Spleen (tissue), 11 donors: Measurements from ENCODE around the gene SLC7A5. TPM values are rescaled to one million over a fixed set of nuclear protein-coding genes. Genes with fewer than 3 reads are reported as not detected.

Experiments
- DNase-seq: peaks from one replicate; pipeline ENCODE4 v3.0.0-alpha.2; 2020
- H3K27ac ChIP-seq, 8 donors: fragments of 200-600 bp; sonication (generic) in 7 of 8; 1 replicate in 4 of 8; 2 replicates in 4 of 8; pipeline versions ENCODE4 v1.5.0 to v1.8.0; 2016 to 2021; ENCODE audit warnings: inconsistent platforms in 4 of 8, mild to moderate bottlenecking in 4 of 8, moderate library complexity in 1 of 8
- H3K27me3 ChIP-seq, 7 donors: fragments of 200-600 bp; sonication (generic) in 6 of 7; replicated peaks in 1 of 7; 1 replicate in 4 of 7; 2 replicates in 3 of 7; pipeline versions ENCODE4 v1.5.0 to v1.8.0; 2016 to 2021; ENCODE audit warnings: inconsistent platforms in 3 of 7, mild to moderate bottlenecking in 1 of 7
- H3K36me3 ChIP-seq, 6 donors: fragments of 200-600 bp; sonication (generic) in 5 of 6; 1 replicate in 4 of 6; 2 replicates in 2 of 6; pipeline versions ENCODE4 v1.5.0 to v1.8.0; 2016 to 2021; ENCODE audit warnings: inconsistent platforms in 2 of 6
- H3K4me1 ChIP-seq, 6 donors: fragments of 200-600 bp; sonication (generic) in 5 of 6; 1 replicate in 3 of 6; 2 replicates in 3 of 6; pipeline versions ENCODE4 v1.5.0 to v1.8.0; 2016 to 2021; ENCODE audit warnings: inconsistent platforms in 3 of 6
- H3K4me3 ChIP-seq, 8 donors: fragments of 200-600 bp; sonication (generic) in 7 of 8; 1 replicate in 4 of 8; 2 replicates in 4 of 8; pipeline versions ENCODE4 v1.5.0 to v1.8.0; 2016 to 2021; ENCODE audit warnings: inconsistent platforms in 4 of 8, mild to moderate bottlenecking in 4 of 8, moderate library complexity in 2 of 8
- H3K9me3 ChIP-seq, 8 donors: fragments of 200-600 bp; sonication (generic) in 7 of 8; 1 replicate in 4 of 8; 2 replicates in 4 of 8; pipeline versions ENCODE4 v1.5.0 to v1.8.0; 2016 to 2021; ENCODE audit warnings: inconsistent platforms in 4 of 8
- CTCF ChIP-seq, 11 experiments: fragments of 200-600 bp in 7 of 11; fragments of 450-650 bp in 4 of 11; sonication (generic) in 4 of 11; IDR thresholded peaks in 8 of 11; conservative IDR thresholded peaks in 3 of 11; 1 replicate in 7 of 11; 2 replicates in 4 of 11; pipeline versions ENCODE4 v1.4.0 to v1.8.0; 2016 to 2021; ENCODE audit warnings: antibody characterized with exemption in 11 of 11, inconsistent platforms in 4 of 11, mild to moderate bottlenecking in 1 of 11
- POLR2A ChIP-seq, 3 donors: fragments of 450-650 bp; IDR thresholded peaks; one replicate each; pipeline ENCODE4 v1.5.1; 2017; ENCODE audit warnings: antibody characterized with exemption in 3 of 3, mild to moderate bottlenecking in 1 of 3
- POLR2AphosphoS5 ChIP-seq, 3 donors: sonication (generic); formaldehyde crosslinking; IDR thresholded peaks; one replicate each; pipeline ENCODE4 v1.5.1; 2017; ENCODE audit warnings: antibody characterized with exemption in 3 of 3
- WGBS, 5 donors: extraction: QIAGEN DNeasy Blood & Tissue Kit in 3 of 5; methylation state at CpG; one replicate each; pipeline versions ENCODE4 v1.1.5 to v1.1.7; 2013 to 2018; 5-methylcytosine and 5-hydroxymethylcytosine counted together
- intact Hi-C: fragments of 100-400 bp; cut with DNase I; formaldehyde crosslinking; loops from one replicate; pipeline ENCODE4 v1.15.0; 2023; ENCODE audit warnings: low total_unique reads
- polyA plus RNA-seq, 3 donors: library from polyadenylated mRNA; stranded (reverse); fragments of 200-250 nt; gene quantifications; one replicate each; pipeline ENCODE4 v1.2.1, GENCODE V29; 2013
- total RNA-seq, 7 donors: library from RNA; depleted of rRNA in 3 of 7; stranded (reverse); fragments of >200 nt in 3 of 7; fragmentation: NEBNext Ultra II Directional in 4 of 7; extraction: Animal tissue kit (Norgen Biotek cat#: 25700) in 4 of 7; gene quantifications; one replicate each; pipeline versions ENCODE4 v1.1.0 to v1.2.1, GENCODE V29; 2016 to 2021
- donor health status: healthy with polysubstance abuse.
- donor health status: DM: no; HTN: no; CAD: no; lungs with moderate emphysema.
- donor health status: DM: no; HTN: no; CAD: no.
- donor health status: Bipolar disorder and iron deficiency.
- donor health status: healthy.
- donor health status: DM: no; HTN: no; CAD: no.
- donor health status: DM: yes; HTN: yes; CAD: no.

The SLC7A5 gene
- total and polyA plus RNA-seq, 10 donors, result 2.5 to 30.6 (median 17.0) TPM

GRCh38 chr16:87809150-87809902 is 60.0 kb downstream of the SLC7A5 start:
- TF ChIP-seq CTCF (IDR thresholded peaks at IDR 0.05 in 8 of 11, conservative IDR thresholded peaks at IDR 0.05 in 3 of 11) (no peak), POLR2AphosphoS5 (IDR thresholded peaks at IDR 0.05) (no peak), POLR2A (IDR thresholded peaks at IDR 0.05) (no peak)
- intact Hi-C loops, result no loop called here
- no peak for DNase-seq
- H3K9me3 ChIP-seq, result no peaks in the 10 kb centered on the region
- peak overlapping the region in 4 of 8 donors; percentile 66 to 82 (median 72) for H3K27ac ChIP-seq
- peak overlapping the region in 1 of 8 donors; percentile 37 for H3K4me3 ChIP-seq
- no peaks in the 10 kb centered on the region for H3K36me3 ChIP-seq
- 41 to 47% (median 44%) methylated on average over 15 of the region's 15 CpGs for WGBS, 5 donors
- peaks cover 0 to 30% (median 0%) of the 10 kb centered on the region in 7 donors for H3K27me3 ChIP-seq
- H3K4me1 ChIP-seq, result peaks cover 5 to 60% (median 37%) of the 10 kb centered on the region in 6 donors

DNA sequence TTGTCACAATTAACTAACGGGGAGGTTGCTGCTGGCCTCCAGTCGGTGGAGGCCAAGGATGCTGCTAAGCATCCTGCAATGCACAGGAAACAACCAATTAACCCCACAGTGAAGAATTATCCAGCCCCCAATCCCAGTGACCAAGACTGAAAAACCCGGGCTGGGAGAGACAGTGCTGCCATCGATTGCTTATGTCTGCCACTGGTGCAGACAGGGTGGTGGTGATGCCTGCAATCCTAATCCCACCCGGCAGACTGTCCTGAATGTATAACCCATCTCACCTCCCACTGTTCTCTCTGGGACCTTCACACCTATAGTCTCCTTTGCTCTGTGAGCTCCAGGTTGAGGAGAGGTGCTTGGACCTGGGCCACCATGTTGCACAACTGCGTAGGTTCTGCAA is 61.2 kb downstream of the SLC7A5 start:
- Histone ChIP-seq H3K4me3 (no peak overlapping the region), H3K27me3 (peaks cover 0 to 31% (median 0%) of the 10 kb centered on the region in 7 donors), H3K27ac (peak overlapping the region in 1 of 8 donors; percentile 78), H3K4me1 (peaks cover 5 to 60% (median 37%) of the 10 kb centered on the region in 6 donors), H3K9me3 (no peaks in the 10 kb centered on the region), H3K36me3 (no peaks in the 10 kb centered on the region)
- WGBS, 5 donors, result 78 to 94% (median 86%) methylated on average over 5 to 6 of the region's 6 CpGs
- intact Hi-C loops, result no loop called here
- no peak for TF ChIP-seq POLR2A (IDR thresholded peaks at IDR 0.05)
- TF ChIP-seq CTCF (IDR thresholded peaks at IDR 0.05 in 8 of 11, conservative IDR thresholded peaks at IDR 0.05 in 3 of 11), result no peak
- no peak for TF ChIP-seq POLR2AphosphoS5 (IDR thresholded peaks at IDR 0.05)
- no peak for DNase-seq

GRCh38 chr16:87806641-87807546 is 62.4 kb downstream of the SLC7A5 start:
- no peaks in the 10 kb centered on the region for H3K9me3 ChIP-seq
- peaks cover 5 to 60% (median 37%) of the 10 kb centered on the region in 6 donors for H3K4me1 ChIP-seq
- TF ChIP-seq POLR2A (IDR thresholded peaks at IDR 0.05) (no peak), POLR2AphosphoS5 (IDR thresholded peaks at IDR 0.05) (peak in 2 of 3 donors; percentile 28 to 63), CTCF (IDR thresholded peaks at IDR 0.05 in 8 of 11, conservative IDR thresholded peaks at IDR 0.05 in 3 of 11) (no peak)
- 20 to 36% (median 26%) methylated on average over 19 to 25 of the region's 25 CpGs for WGBS, 5 donors
- intact Hi-C loops, result no loop called here
- H3K4me3 ChIP-seq, result peak overlapping the region in 4 of 8 donors; percentile 2 to 41 (median 14)
- peak; percentile 81 for DNase-seq
- peak overlapping the region in 5 of 8 donors; percentile 20 to 80 (median 69) for H3K27ac ChIP-seq
- H3K27me3 ChIP-seq, result peaks cover 0 to 36% (median 0%) of the 10 kb centered on the region in 7 donors
- H3K36me3 ChIP-seq, result no peaks in the 10 kb centered on the region
